ENCODE results near the gene NHERF1.

DNA sequence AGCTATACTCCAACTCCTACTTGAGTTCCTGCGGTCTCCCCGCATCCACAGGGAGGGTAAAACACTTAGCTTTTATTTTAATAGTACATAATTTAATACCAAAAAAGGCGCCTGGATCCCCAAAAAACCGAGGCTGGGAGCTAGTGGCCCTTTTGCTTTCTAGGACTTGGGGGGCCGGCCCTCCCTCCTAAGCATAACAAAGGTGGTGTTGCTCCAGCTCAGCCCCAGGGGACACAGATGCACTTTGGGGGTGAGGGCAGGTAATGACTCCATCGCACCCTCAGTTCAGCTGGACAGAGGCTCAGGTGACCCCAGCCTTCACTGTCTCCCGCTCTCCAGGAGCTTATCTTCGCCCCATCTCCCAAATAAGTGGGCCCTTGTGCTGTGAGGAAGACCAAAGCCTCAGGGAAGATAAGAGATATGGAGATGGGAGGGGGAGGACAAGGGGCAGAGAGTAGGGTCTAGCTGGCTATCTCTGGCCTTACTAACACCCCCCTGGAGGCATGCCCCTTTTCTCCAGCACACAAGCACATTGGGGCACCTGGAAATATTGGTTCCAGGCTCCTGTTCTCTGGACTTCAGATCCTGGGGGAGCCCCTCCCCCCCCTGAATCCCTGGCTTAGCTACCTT lies 2.8 kb upstream of the NHERF1 start:
- TF ChIP-seq, protein P1, sequence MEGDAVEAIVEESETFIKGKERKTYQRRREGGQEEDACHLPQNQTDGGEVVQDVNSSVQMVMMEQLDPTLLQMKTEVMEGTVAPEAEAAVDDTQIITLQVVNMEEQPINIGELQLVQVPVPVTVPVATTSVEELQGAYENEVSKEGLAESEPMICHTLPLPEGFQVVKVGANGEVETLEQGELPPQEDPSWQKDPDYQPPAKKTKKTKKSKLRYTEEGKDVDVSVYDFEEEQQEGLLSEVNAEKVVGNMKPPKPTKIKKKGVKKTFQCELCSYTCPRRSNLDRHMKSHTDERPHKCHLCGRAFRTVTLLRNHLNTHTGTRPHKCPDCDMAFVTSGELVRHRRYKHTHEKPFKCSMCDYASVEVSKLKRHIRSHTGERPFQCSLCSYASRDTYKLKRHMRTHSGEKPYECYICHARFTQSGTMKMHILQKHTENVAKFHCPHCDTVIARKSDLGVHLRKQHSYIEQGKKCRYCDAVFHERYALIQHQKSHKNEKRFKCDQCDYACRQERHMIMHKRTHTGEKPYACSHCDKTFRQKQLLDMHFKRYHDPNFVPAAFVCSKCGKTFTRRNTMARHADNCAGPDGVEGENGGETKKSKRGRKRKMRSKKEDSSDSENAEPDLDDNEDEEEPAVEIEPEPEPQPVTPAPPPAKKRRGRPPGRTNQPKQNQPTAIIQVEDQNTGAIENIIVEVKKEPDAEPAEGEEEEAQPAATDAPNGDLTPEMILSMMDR (IDR thresholded peaks at IDR 0.05; ENCODE audit: low read depth, low read length): no peak
- no peak for TF ChIP-seq EZH2phosphoT487 (IDR thresholded peaks at IDR 0.05; ENCODE audit: low read depth)
